ENCODE data around the gene DELE1. TPM values are rescaled to one million over a fixed set of nuclear protein-coding genes. Genes with fewer than 3 reads are reported as not detected.

The DELE1 gene
- polyA plus RNA-seq, 1 experiment: 54.7 TPM

DNA sequence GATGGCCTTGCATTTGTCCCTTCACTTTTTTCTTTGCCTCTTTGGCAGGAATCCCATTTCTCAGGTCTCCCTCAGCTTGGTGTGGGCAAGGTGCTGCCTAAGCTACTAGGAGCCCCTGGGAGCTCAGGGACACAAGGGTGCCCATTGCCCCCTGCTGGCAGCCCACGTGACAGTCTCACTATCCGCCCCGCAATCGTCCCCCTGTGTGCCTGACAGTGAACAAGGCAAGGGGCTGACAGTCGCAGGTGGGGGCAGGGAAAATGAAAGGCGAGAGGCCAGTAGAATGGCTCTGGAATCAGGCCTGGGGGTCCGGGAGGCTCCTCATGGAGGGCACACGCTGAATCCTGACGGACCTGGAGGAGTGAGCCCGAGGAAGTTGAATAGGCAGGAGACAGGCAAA, 36.3 kb downstream of the DELE1 start:
- no peaks in the 10 kb centered on the region; the same call in 1 of the 2 replicates for H3K9me3 ChIP-seq (ENCODE audit: control insufficient read depth, insufficient read depth, low read length)
- POLR2A ChIA-PET: interaction anchor here (1.1 to 1.6 kb wide), 4 partner anchors 9 to 268 kb away, joined by 3 to 13 read pairs (median 8); partner anchors contain the start of genes DELE1 and RNF14

DNA sequence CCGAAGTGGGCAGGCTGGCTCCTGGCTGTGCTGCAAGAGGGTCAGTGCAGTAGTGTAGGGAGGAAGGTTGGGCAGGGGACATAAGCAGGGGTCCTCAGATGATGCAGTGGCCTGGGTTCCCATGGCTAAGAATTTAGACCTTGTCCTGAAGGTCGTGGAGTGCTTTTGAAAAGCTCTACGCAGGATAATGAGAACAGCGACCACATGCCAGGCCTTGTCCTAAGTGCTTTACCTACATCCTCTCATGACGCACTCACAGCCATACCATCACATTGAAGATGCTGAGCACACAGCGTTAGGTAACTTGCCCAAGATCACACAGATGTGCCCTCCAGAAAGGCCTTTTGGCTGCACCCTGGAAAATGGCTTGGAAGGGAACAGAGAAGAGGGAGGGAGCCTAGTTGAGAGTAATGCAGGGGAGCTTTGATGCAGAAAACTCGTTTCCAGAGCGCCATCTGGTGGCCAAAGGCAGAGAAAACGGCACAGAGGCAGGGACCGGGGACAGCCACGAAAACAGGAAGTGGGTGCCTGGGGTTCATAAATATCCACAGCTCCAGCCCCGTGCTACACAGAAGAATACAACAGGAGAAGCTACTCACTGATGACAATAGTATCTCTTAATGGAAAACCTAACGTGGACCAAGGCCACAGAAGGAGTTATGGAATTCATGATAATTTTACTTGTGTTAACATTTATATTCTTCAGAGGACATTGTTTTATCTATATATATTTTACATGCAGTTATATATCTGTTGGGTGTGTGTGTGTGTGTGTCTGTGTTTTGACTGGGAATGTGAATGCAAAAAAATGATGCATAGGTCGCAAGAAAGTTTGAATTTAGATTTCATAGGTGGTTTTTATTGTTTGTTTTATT, 37.0 kb downstream of the DELE1 start:
- H3K9me3 ChIP-seq (ENCODE audit: control insufficient read depth, insufficient read depth, low read length): no peaks in the 10 kb centered on the region
- no peak overlapping the region for H3K27ac ChIP-seq (ENCODE audit: low read depth, low read length)
- H3K4me3 ChIP-seq (ENCODE audit: low read depth, low read length): no peak overlapping the region
- TF ChIP-seq, protein P1, sequence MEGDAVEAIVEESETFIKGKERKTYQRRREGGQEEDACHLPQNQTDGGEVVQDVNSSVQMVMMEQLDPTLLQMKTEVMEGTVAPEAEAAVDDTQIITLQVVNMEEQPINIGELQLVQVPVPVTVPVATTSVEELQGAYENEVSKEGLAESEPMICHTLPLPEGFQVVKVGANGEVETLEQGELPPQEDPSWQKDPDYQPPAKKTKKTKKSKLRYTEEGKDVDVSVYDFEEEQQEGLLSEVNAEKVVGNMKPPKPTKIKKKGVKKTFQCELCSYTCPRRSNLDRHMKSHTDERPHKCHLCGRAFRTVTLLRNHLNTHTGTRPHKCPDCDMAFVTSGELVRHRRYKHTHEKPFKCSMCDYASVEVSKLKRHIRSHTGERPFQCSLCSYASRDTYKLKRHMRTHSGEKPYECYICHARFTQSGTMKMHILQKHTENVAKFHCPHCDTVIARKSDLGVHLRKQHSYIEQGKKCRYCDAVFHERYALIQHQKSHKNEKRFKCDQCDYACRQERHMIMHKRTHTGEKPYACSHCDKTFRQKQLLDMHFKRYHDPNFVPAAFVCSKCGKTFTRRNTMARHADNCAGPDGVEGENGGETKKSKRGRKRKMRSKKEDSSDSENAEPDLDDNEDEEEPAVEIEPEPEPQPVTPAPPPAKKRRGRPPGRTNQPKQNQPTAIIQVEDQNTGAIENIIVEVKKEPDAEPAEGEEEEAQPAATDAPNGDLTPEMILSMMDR (IDR thresholded peaks at IDR 0.05; ENCODE audit: low read depth, low read length): peak; percentile 92
- CTCF ChIA-PET: interaction anchor here (0.6 to 10.5 kb wide), 55 partner anchors 10 to 611 kb away, joined by 3 to 422 read pairs (median 5); partner anchors contain the start of genes ARAP3, DELE1, HDAC3 and PCDH1
- no peaks in the 10 kb centered on the region for H3K27me3 ChIP-seq (ENCODE audit: control insufficient read depth, insufficient read depth, low read length)
- POLR2A ChIA-PET: interaction anchor here (1.1 to 1.6 kb wide), 4 partner anchors 8 to 268 kb away, joined by 3 to 13 read pairs (median 8); partner anchors contain the start of genes DELE1 and RNF14
- peak; percentile 48 for DNase-seq (ENCODE audit: low read depth, low spot score)

More for the DNA sequence above, 36.3 kb downstream of the DELE1 start:
- no peak overlapping the region for H3K4me3 ChIP-seq (ENCODE audit: low read depth, low read length)
- H3K27ac ChIP-seq (ENCODE audit: low read depth, low read length): no peak overlapping the region
- peaks cover 3% of the 10 kb centered on the region for H3K27me3 ChIP-seq (ENCODE audit: control insufficient read depth, insufficient read depth, low read length)
- CTCF ChIA-PET: interaction anchor here (0.6 to 10.5 kb wide), 43 partner anchors 9 to 440 kb away, joined by 3 to 422 read pairs (median 6); partner anchors contain the start of genes DELE1, HDAC3, PCDH1 and RELL2
- TF ChIP-seq, protein P1 (IDR thresholded peaks at IDR 0.05; ENCODE audit: low read depth, low read length): peak; percentile 33
- DNase-seq (ENCODE audit: low read depth, low spot score): no peak

DNA sequence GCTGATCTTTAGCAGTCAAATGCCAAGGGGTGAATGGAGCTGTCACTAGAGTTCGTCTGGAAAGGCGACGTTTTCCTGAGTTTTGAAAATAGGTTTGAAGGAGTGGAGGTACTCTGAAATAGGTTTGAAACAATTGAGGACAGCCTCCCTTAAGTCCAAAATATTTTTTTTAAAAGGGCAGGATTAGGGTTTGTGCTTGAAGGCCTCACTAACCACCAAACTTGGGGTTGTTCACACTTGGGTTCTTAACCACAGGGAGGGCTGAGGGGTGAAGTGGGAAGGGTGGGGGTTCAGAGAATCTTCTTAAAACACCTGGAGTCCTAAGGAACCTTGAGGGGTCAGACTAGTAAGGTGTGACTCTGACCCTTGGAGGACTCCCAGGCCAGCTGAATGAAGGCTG, 37.8 kb downstream of the DELE1 start:
- H3K4me3 ChIP-seq (ENCODE audit: low read depth, low read length): no peak overlapping the region

DNA sequence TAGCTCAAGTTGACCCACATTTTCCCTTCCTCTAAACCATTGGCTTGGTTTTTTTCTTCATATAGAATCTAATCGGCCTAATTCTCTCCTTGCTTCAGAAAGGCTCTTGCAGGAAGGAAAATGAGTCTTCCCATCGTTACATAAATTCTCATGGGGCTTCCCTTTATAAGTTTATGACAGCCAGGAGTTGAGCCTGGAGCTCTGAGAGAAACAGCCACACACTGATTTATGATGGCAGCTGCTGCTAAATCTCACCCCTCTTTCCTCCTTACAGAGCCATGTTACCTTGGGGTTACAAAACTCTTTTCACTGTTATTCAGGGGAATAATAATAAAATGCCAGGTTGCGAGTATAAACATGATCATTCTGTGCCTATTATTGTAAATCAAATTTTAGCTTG, 40.0 kb downstream of the DELE1 start:
- TF ChIP-seq, protein P1 (IDR thresholded peaks at IDR 0.05; ENCODE audit: low read depth, low read length): no peak
- no peak overlapping the region for H3K27ac ChIP-seq (ENCODE audit: low read depth, low read length)
- no peaks in the 10 kb centered on the region for H3K9me3 ChIP-seq (ENCODE audit: control insufficient read depth, insufficient read depth, low read length)
- DNase-seq (ENCODE audit: low read depth, low spot score): no peak
- ChIA-PET CTCF (interaction anchor here (10.5 kb wide), 1 partner anchor 267 kb away, joined by 422 read pairs; no protein-coding TSS in a partner anchor), POLR2A (no interaction called here)
- H3K4me3 ChIP-seq (ENCODE audit: low read depth, low read length): no peak overlapping the region
- no peaks in the 10 kb centered on the region for H3K27me3 ChIP-seq (ENCODE audit: control insufficient read depth, insufficient read depth, low read length)

More for the DNA sequence above, 37.8 kb downstream of the DELE1 start:
- no peak overlapping the region for H3K27ac ChIP-seq (ENCODE audit: low read depth, low read length)
- H3K27me3 ChIP-seq (ENCODE audit: control insufficient read depth, insufficient read depth, low read length): no peaks in the 10 kb centered on the region
- DNase-seq (ENCODE audit: low read depth, low spot score): no peak
- no peaks in the 10 kb centered on the region for H3K9me3 ChIP-seq (ENCODE audit: control insufficient read depth, insufficient read depth, low read length)
- ChIA-PET CTCF (interaction anchor here (0.6 to 10.5 kb wide), 47 partner anchors 9 to 610 kb away, joined by 3 to 422 read pairs (median 6); partner anchors contain the start of genes ARAP3, DELE1, HDAC3 and PCDH1), POLR2A (interaction anchor here (1.1 to 1.5 kb wide), 3 partner anchors 7 to 38 kb away, joined by 3 to 13 read pairs (median 8); partner anchors contain the start of genes DELE1 and RNF14)
- TF ChIP-seq, protein P1 (IDR thresholded peaks at IDR 0.05; ENCODE audit: low read depth, low read length): no peak
